ENCODE data around the gene PLEKHH2.
"Not testable (repeated sequence)": the region's sequence is repeated elsewhere in the genome, so short reads cannot be mapped to it uniquely, and the experiment has no call there.

PLEKHH2 gene

GRCh38 chr2:43642363-43642762 is 5.3 kb downstream of the PLEKHH2 start:
- DNase-seq, result no peak

DNA sequence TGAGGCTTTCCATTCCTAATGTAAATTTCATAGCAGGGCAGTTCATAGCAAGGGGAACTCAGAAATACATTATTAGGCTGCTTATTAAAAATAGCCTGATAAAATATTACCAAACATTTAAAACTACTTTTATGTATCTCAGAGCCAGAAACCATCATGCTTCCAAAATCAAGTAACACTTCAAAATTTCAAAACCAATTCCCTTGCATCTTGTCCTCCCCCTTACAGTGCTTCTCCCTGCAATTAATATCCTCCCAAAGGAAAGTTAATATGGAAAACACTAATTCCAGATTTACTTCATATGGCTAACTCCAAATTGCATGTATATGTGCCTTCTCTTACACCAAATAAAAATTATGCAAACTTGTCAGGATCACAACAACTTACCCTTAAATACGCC is 6.6 kb downstream of the PLEKHH2 start:
- DNase-seq, result no peak

DNA sequence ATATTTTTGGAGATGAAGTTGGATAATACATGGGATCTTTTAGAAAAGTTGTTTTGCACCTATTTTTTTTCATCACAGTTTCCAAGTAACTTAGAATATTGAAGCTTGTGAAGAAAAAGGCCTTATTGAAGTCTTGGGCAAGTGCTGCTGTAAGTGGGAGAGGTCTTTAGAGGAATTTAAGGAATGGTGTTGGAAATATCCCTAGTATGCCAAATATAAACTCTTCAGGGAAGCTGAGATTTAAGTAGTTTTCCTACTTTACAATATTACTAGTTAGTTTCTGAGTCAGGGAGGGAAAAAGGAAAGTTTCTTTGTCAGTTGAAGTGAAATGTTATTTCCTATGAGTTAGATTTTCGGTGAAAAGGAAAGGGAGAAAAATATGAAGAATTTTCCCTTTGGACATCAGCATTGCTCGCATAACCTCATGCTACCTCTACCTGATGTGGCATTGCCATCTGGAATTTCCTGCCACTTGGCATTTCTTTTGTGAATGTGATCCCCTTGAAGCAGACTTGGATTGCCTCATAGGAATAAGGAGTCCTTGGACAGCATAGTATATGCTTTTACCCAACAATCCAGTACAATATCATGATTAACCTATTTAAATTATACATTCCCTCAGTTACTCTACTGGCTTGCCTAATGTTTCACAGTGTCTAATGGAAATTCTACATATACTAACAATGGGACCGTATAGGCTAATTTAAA is 12.1 kb downstream of the PLEKHH2 start:
- no peak for DNase-seq

GRCh38 chr2:43653506-43653905 is 16.4 kb downstream of the PLEKHH2 start:
- DNase-seq, result no peak

DNA sequence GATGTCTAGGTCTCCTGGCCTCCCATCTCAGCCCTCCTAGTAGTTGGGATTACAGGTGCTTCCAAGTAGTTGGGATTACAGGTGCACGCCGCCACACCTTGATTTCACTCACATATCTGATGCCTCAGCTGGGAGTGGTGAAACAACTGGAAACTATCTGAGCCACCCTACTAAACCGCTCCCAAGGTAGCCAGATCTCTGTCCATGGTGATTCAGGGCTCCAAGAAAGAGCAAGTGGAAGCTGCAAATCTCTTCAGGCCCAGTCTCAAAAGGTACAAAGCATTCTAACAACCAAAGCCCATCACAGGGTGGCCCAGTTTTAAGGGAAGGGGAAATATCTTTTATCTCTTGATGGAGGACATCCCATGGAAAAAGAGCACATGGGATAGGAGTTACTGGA is 20.2 kb downstream of the PLEKHH2 start:
- no peak for DNase-seq

GRCh38 chr2:43675646-43676321 is 38.7 kb downstream of the PLEKHH2 start:
- no peak for DNase-seq

- peak; percentile 22 for DNase-seq
Observed at GRCh38 chr2:43676322-43677050, 39.4 kb downstream of the PLEKHH2 start, which contains the start of gene C1GALT1C1L. Gene C1GALT1C1L (minus strand): TSS chr2:43676429. CDS start chr2:43676322, 107 bp downstream.

DNA sequence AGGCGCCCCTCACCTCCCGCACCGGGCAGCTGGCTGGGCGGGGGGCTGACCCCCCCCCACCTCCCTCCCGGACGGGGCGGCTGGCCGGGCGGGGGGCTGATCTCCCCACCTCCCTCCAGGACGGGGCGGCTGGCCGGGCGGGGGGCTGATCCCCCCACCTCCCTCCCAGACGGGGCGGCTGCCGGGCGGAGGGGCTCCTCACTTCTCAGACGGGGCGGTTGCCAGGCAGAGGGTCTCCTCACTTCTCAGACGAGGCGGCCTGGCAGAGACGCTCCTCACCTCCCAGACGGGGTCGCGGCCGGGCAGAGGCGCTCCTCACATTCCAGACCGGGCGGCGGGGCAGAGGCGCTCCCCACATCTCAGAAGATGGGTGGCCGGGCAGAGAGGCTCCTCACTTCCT is 40.7 kb downstream of the PLEKHH2 start:
- not testable (repeated sequence) for DNase-seq

GRCh38 chr2:43685357-43685756 is 48.3 kb downstream of the PLEKHH2 start:
- no peak for DNase-seq

DNA sequence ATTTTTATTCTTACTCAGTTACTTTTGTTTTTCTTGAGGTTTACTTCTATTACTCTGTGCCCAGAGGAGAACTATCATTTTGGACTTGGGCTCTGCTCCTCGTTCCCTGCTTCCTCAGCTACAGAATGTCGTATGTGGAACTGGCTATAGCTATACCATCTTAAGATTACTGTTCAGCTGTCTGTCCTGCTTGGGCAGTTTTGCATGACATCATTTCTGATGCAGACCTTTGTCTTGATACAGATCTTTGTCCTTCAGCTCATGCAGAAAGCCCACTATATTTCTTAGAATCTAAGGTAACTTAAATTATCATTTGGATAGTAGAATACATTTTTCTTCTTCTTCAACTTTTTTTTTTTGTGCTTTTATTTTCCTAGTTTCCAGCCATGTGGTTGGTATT is 52.9 kb downstream of the PLEKHH2 start:
- no peak for DNase-seq

DNA sequence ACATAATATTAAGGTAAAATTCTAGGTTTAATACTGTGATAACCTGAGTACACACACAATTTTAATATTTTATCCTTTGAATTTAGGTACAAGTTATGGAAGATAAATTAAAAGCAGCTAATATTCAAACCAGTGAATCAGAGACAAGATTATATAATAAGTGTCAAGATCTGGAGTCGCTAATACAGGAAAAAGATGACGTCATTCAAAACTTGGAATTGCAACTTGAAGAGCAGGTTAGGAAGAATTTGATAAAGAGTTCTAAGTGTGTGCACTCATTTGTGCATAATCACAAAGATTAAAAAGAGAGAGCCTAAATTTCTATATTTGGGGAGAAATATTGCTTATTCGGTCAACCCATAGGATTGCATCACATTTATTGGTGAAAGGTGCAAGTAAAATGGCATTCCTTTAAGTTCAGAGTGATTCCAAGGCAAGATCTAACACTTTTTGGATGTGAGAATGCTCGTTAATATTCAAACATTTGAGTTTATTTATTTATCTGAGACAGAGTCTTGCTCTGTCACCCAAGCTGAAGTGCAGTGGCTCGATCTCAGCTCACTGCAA is 55.5 kb downstream of the PLEKHH2 start:
- no peak for DNase-seq

- not testable (repeated sequence) for DNase-seq
Observed at GRCh38 chr2:43698140-43698539, 61.1 kb downstream of the PLEKHH2 start.

DNA sequence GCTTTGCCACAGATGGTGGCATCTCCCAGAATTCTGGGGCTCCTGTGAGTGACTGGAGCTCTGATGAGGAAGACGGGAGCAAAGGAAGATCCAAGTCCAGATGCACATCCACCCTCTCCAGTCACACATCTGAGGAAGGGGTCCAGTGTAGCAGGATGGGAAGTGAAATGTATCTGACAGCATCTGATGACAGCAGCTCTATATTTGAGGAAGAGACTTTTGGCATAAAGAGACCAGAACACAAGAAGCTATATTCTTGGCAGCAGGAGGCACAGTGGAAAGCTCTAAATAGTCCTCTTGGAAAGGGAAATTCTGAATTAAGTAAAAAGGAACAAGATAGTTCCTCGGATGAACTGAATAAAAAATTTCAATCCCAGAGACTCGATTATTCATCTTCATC is 62.7 kb downstream of the PLEKHH2 start:
- DNase-seq, result no peak

DNA sequence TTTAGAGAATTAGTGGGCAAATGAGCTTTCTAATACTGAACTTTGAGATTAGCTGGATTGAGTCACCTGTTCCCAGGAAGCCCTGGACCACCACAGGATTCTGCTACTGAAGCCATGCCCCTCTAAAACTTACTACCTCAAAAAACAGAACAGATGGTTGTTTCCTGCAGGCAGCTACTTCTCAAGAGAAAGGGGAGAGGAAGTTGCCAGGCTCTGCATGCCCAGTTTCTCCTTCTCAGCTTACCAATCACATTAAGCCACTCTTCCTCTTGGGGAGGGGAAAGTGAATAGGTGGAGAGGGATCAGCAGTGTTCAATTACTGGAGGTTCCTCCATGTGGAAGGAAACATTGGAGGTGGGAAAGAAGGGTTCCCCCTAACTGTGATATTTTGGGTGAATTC is 64.1 kb downstream of the PLEKHH2 start:
- no peak for DNase-seq

DNA sequence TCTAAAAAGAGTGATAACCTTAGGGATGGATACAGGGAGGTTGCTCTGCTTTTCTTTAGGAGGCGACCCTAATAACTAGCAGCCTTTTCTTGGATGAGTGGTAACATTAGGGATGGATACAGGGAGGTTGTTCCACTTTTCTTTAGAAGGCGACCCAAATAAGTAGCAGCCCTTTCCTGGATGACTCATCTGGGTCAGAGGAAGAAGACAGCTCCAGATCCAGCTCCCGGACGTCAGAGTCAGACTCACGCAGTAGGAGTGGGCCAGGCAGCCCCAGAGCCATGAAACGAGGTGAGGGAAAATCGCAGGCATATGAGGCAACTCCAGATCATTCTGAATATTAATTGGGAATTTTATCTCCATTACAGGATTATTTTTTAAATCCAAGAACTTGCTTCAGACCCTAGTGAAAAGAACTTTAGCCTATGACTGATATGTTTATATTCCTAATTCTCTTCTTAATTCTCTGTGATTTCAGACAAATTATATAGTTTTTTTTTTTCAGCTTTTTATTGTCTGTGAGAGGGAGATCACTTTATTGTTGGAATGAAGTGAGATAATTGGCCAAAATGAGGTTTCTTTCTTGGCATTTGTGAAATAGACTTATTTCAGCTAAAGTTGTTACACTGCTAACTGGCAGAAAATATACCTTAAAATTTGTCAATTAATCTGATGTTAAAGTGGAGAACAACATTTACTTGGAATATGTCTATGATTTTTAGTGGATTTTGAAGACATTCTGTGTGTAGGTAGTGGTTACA is 70.4 kb downstream of the PLEKHH2 start:
- DNase-seq, result no peak

- no peak for DNase-seq
Observed at GRCh38 chr2:43708178-43708577, 71.1 kb downstream of the PLEKHH2 start.

DNA sequence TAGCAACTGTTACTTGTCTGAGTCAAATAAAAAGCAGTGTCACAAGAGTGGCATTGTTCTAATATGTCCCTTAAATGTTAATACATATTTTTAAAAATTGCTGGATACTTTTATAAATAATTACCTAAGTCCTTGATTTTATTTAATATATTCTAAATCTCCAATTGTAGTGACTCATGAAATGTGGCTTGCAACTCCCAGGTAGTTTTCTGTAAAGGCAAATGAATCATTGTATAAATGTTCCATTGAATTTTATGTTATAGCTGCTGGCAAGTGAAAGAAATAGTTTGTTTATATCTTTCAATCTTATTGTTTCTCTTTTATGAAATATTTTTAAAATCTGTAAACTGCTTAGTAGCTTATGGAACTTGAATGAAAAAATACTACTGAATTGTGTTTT is 71.8 kb downstream of the PLEKHH2 start:
- DNase-seq, result no peak

- no peak for DNase-seq
Observed at GRCh38 chr2:43710866-43711265, 73.8 kb downstream of the PLEKHH2 start.

DNA sequence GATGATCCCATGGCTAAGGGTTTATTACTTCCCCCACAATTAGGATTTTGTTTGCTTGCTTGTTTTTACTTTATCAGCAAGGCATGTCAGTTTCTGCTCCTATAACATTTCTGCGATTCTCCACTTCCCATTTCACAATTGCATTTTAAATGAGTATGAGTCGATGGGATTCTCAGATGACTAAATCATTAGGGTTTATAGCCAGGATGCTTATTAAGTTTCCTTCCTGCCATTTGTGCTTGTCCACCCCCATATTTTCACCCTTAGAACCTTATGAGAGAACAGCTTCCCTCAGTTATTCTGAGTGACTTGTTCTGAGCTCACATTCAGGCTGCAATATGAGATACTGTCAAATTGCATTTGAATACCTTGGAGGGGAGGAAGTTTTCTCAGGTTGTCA is 77.1 kb downstream of the PLEKHH2 start:
- DNase-seq, result no peak

- DNase-seq, result no peak
Observed at GRCh38 chr2:43715300-43716098, 78.4 kb downstream of the PLEKHH2 start.

DNA sequence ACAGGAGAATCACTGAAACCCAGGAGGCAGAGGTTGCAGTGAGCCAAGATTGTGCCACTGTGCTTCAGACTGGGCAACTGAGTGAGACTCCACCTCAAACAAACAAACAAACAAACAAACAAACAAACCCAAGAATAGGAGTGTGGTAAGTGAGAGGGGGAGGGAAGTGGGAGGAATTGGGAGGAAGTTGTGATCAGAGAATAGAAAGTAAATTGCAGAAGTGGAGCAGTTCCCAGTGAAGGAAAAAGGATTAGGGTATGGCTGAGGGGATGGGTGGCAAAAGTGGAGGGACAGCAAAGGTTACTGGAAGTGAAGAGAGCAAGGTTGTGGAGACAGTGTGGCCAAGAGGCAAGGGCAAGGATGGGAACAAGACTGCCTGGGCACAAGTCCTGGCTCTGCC is 80.3 kb downstream of the PLEKHH2 start:
- DNase-seq, result no peak

DNA sequence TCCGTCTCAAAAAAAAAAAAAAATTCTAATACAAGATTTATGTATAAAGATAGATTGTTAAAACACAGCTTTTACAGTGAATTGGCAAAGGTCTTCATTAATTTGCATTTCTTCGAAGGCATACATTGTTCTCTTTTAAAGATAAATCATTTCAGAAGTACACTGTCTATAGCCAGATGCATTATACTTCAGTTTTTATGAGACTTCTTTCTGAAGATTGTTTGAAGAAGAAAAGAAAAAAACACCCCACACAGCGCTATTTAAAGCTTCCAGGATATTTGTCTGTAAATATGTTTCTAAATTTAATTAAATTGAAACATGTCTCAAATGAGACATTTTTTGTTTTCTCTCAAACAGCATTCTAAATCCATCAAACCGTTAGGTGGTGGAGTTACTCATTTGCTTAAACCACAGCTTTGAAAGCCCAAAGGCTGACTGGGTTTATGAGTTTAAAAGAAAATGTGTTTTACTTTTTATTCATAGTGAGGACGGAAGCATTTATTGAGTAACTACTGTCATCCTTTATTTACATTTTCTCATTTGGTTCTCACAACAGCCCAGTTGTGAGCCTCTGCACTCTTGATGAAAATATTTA is 81.6 kb downstream of the PLEKHH2 start:
- DNase-seq, result no peak
